Epithelial cell of proximal tubule (primary cell): Measurements from ENCODE around the gene TAF8. TPM values are rescaled to one million over a fixed set of nuclear protein-coding genes. Genes with fewer than 3 reads are reported as not detected.
A peak's percentile ranks its signal among the peaks of the same experiment; 100 is the strongest.

Experiments
- DNase-seq: peaks from one replicate; pipeline ENCODE4 v3.0.0-alpha.2; 2011; ENCODE audit warnings: low read depth
- H3K4me3 ChIP-seq: 2 replicates; pipeline ENCODE4 v1.5.1; 2011; ENCODE audit warnings: low read depth, mild to moderate bottlenecking, low read length
- total RNA-seq: library from RNA; depleted of rRNA; stranded (reverse); fragments of >200 nt; gene quantifications from 2 replicates; pipeline ENCODE4 v1.2.3, GENCODE V29; 2015
- TF ChIP-seq, protein P1 (sequence below): conservative IDR thresholded peaks from 2 replicates; pipeline ENCODE4 v1.5.1; 2012; ENCODE audit warnings: low read depth, mild to moderate bottlenecking, low read length

Gene TAF8
- total RNA-seq, 1 donor from 2014 or later = 10.8 TPM

DNA sequence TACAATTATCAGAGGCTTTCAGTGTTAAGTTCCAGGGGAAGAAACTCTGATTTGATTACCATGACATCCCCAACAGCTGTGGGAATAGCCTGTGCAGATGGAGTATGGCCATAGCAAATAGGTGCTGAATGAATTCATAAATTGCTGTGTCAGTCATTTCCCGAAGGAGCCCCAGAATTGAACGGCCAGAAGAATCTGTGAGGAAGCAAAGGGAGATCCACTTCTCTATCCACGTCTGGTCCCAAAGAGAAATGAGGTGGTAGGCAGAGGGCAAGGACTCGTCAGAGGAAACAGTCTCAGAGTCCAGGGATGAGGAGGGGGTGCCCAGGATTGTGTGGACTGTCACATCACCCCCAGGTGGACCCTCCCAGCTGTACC is 3.1 kb upstream of the TAF8 start:
- DNase-seq = no peak
- TF ChIP-seq, protein P1, sequence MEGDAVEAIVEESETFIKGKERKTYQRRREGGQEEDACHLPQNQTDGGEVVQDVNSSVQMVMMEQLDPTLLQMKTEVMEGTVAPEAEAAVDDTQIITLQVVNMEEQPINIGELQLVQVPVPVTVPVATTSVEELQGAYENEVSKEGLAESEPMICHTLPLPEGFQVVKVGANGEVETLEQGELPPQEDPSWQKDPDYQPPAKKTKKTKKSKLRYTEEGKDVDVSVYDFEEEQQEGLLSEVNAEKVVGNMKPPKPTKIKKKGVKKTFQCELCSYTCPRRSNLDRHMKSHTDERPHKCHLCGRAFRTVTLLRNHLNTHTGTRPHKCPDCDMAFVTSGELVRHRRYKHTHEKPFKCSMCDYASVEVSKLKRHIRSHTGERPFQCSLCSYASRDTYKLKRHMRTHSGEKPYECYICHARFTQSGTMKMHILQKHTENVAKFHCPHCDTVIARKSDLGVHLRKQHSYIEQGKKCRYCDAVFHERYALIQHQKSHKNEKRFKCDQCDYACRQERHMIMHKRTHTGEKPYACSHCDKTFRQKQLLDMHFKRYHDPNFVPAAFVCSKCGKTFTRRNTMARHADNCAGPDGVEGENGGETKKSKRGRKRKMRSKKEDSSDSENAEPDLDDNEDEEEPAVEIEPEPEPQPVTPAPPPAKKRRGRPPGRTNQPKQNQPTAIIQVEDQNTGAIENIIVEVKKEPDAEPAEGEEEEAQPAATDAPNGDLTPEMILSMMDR = no peak
- peak overlapping the region; percentile 77 for H3K4me3 ChIP-seq

DNA sequence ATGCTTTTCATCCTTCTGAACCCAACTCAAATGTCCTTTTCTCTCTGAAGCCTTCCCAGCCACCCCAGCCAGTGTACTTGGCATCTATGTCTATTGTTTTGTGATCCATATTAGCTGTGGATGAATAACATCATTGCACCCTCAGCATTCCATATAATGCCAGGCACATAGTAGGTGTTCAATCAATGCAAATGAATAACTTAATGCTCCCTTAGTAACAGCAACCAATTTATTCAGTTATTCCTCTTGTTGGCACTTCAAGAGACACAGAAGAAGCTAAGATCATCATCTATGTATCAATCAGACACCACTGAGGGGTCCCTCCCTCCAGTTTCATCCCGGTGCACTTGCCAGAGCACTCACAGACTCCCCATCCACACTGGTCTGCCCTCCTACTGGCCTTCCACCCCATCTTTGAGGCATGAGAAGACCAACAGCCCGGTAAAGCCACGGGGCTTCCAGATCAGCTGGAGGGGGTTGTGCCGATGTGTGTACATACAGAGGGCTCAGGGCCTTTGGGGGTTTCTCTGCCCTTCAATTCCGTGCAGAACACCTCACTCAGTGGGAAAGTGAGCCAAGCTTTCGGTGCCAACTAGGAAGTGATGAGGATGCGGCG is 2.4 kb upstream of the TAF8 start:
- TF ChIP-seq, protein P1 = no peak
- peak overlapping the region; percentile 77 for H3K4me3 ChIP-seq
- no peak for DNase-seq

DNA sequence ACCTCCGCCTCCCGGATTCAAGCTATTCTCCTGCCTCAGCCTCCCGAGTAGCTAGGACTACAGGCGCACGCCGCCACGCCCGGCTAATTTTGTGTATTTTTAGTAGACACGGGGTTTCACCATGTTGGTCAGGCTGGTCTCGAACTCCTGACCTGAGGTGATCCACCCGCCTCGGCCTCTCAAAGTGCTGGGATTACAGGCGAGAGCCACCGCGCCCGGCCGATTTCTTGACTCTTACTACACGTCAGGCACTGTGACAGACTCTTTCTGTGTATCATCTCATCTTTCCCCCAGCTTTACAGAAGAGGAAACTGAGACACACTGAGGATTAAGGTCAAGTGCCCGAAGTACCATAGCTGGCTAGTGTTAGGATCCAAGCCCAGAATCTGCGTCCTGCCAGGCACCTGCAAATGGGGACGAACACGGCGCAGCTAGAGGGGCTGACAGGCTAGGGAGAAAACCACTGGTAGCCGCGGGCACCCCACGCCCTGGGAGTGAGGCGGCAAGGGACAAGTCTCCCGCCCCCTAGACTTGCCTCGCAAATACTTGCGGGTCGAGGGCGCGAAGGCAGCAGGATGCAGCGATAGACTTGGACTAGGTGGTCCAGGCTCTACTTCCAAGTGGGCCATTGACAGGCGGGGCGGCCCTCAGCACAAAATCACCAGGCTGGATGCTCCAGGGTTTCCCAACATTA is 1.1 kb upstream of the TAF8 start:
- TF ChIP-seq, protein P1 = no peak
- H3K4me3 ChIP-seq = peak overlapping the region; percentile 77
- DNase-seq = no peak

DNA sequence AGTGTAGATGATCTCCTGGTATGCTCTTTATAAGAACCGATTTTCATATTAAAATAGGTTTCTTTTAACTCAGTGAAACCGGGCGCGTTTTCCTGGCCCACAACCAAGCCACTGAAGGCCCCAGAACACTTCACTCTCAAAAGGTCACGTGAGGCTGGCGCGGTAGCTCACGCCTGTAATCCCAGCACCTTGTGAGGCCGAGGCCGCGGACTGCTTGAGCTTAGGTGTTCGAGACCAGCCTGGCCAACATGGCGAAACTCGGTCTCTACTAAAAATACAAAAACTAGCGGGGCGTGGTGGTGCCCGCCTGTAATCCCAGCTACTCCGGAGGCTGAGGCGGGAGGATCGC is 402 bp upstream of the TAF8 start:
- TF ChIP-seq, protein P1 = no peak
- H3K4me3 ChIP-seq = peak overlapping the region; percentile 77
- DNase-seq = no peak

DNA sequence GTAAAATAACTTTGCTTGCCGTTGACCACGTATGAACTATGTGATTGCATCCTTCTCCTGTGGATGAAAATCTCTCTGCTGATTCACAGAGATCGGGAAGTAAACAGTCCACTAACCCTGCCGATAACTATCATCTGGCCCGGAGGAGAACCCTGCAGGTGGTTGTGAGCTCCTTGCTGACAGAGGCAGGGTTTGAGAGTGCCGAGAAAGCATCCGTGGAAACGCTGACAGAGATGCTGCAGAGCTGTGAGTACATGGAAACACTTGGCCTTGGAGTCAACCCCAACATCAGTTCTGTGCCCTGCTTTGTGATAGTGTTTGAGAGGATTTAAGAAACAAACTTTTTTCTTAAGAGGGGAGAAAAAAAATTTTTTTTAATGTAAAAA is 937 bp downstream of the TAF8 start:
- TF ChIP-seq, protein P1 = no peak
- peak overlapping the region; percentile 77 for H3K4me3 ChIP-seq
- DNase-seq = no peak

DNA sequence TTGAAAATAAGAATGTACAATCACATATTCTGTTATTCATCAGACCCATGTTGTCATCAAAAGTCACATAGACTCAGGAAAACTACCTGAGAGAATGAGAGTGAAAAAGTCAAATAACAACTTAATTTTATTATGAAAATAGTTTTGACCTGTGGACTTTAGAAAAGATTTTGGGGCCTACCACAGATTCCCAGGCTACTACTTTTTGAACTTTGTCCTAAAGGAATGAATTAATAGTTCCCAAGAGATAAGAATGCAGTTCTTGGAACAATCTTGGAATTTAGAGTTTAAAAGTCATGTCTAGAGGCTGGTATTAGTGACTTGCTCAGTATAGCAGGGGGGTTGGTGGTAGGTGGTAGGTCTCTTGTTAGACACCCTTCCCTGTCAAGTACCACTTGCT is 3.3 kb downstream of the TAF8 start:
- DNase-seq = no peak
- H3K4me3 ChIP-seq = no peak overlapping the region
- TF ChIP-seq, protein P1 = no peak

DNA sequence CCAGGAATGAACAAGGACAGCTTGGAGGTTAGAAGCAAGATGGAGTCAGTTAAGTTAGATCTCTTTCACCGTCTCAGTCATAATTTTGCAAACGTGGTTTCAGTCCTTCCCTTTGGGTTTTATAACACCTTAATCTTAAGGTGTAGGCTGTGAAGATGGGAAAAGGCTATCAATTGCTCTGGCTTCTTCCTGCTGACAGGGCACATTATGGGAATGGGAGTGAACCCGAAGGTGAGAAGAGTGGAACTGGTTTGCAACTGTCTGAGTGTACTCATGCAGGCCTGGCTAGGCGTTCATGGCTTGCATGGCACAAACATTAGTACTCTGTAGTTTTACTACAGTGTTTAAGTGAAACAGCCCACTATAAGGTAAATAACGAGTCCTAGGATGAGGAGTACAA is 9.4 kb downstream of the TAF8 start:
- TF ChIP-seq, protein P1 = no peak

More for the DNA sequence above, 9.4 kb downstream of the TAF8 start:
- no peak overlapping the region for H3K4me3 ChIP-seq
- DNase-seq = no peak
